Progenitor cell of endocrine pancreas (in vitro differentiated cells): ENCODE results near the gene ADIPOR1. TPM values are rescaled to one million over a fixed set of nuclear protein-coding genes. Genes with fewer than 3 reads are reported as not detected.

Experiments
- DNase-seq: peaks from one replicate; pipeline ENCODE4 v3.0.0; 2021; ENCODE audit warnings: low spot score; ENCODE audit not compliant: unreplicated experiment
- H3K27ac Mint-ChIP-seq: 2 replicates; pipeline ENCODE4 v1.8.0; 2021; ENCODE audit warnings: mild to moderate bottlenecking, moderate library complexity, mixed read lengths
- H3K27me3 Mint-ChIP-seq: 2 replicates; pipeline ENCODE4 v1.8.0; 2021; ENCODE audit warnings: mixed read lengths
- H3K36me3 Mint-ChIP-seq: 2 replicates; pipeline ENCODE4 v1.8.0; 2022; ENCODE audit warnings: mixed read lengths; ENCODE audit not compliant: insufficient read depth
- H3K4me1 Mint-ChIP-seq: 2 replicates; pipeline ENCODE4 v1.8.0; 2021; ENCODE audit warnings: low read depth, mixed read lengths
- H3K4me3 Mint-ChIP-seq: 2 replicates; pipeline ENCODE4 v1.8.0; 2021; ENCODE audit warnings: low read depth, mild to moderate bottlenecking, moderate library complexity, mixed read lengths
- H3K9me3 Mint-ChIP-seq: 2 replicates; pipeline ENCODE4 v1.8.0; 2021; ENCODE audit warnings: low read depth, mixed read lengths
- CTCF ChIP-seq: fragments of 200-600 bp; sonication (generic); IDR thresholded peaks from one replicate; pipeline ENCODE4 v1.5.0; 2021; ENCODE audit warnings: antibody characterized with exemption, mild to moderate bottlenecking; ENCODE audit not compliant: unreplicated experiment
- total RNA-seq: library from RNA; stranded (reverse); gene quantifications from 2 replicates; pipeline ENCODE4 v1.2.1, GENCODE V29; 2021

Gene ADIPOR1
- total RNA-seq, 1 donor from 2014 or later = 45.7 TPM

GRCh38 chr1:202901555-202901954, 56.6 kb downstream of the ADIPOR1 start:
- H3K36me3 Mint-ChIP-seq = peaks cover 10% of the 10 kb centered on the region
- TF ChIP-seq CTCF = no peak

GRCh38 chr1:202892501-202892900, 65.6 kb downstream of the ADIPOR1 start:
- Mint-ChIP-seq H3K27ac (no peak overlapping the region), H3K4me3 (no peak overlapping the region), H3K4me1 (peaks cover 10% of the 10 kb centered on the region), H3K36me3 (peaks cover 7% of the 10 kb centered on the region), H3K27me3 (no peaks in the 10 kb centered on the region), H3K9me3 (no peaks in the 10 kb centered on the region)
- DNase-seq = no peak
- no peak for TF ChIP-seq CTCF

More at GRCh38 chr1:202901555-202901954, 56.6 kb downstream of the ADIPOR1 start:
- no peak overlapping the region for H3K4me3 Mint-ChIP-seq
- no peak for DNase-seq
- H3K9me3 Mint-ChIP-seq = no peaks in the 10 kb centered on the region
- no peak overlapping the region for H3K27ac Mint-ChIP-seq
- H3K4me1 Mint-ChIP-seq = peaks cover 3% of the 10 kb centered on the region
- H3K27me3 Mint-ChIP-seq = no peaks in the 10 kb centered on the region

Other genes with a start within 250 kb of the ADIPOR1 start
- 1.4 and 1.8 TPM in 2 replicates for gene SYT2, start 247.9 kb downstream of the ADIPOR1 start, total RNA-seq
- gene KDM5B, start 149.9 kb downstream of the ADIPOR1 start, total RNA-seq = 312 and 316 TPM in 2 replicates
- gene PCAT6, start 147.4 kb downstream of the ADIPOR1 start, total RNA-seq = 5.6 and 5.7 TPM in 2 replicates
- 9.7 and 10.7 TPM in 2 replicates for gene RABIF, start 69.2 kb downstream of the ADIPOR1 start, total RNA-seq
- 32.3 and 34.1 TPM in 2 replicates for gene KLHL12, start 31.1 kb downstream of the ADIPOR1 start, total RNA-seq
- 27.5 and 27.7 TPM in 2 replicates for gene CYB5R1, start 8.9 kb upstream of the ADIPOR1 start, total RNA-seq
- gene TMEM183A, start 49.1 kb upstream of the ADIPOR1 start, total RNA-seq = 74.3 and 77.4 TPM in 2 replicates
- gene PPFIA4, start 68.2 kb upstream of the ADIPOR1 start, total RNA-seq = 0.87 and 1.2 TPM in 2 replicates
- gene MYOG, start 127.7 kb upstream of the ADIPOR1 start, total RNA-seq = not detected in 2 replicates
- gene ADORA1, start 169.4 kb upstream of the ADIPOR1 start, total RNA-seq = 0.14 and 0.16 TPM in 2 replicates
- not detected in 2 replicates for gene MYBPH, start 217.5 kb upstream of the ADIPOR1 start, total RNA-seq
- not detected in 2 replicates for gene CHI3L1, start 228.4 kb upstream of the ADIPOR1 start, total RNA-seq